AG09309 (cell line): ENCODE measurements around the gene OGA.

ENCODE experiments used
- DNase-seq: peaks from one replicate; pipeline ENCODE4 v3.0.0-alpha.2; 2010; ENCODE audit warnings: low read depth
- H3K4me3 ChIP-seq: 2 replicates; pipeline ENCODE4 v1.5.1; 2011; ENCODE audit warnings: mild to moderate bottlenecking, low read depth, low read length, moderate library complexity; ENCODE audit not compliant: control insufficient read depth
- CTCF ChIP-seq: IDR thresholded peaks from 2 replicates; pipeline ENCODE4 v1.5.1; 2011; ENCODE audit warnings: mild to moderate bottlenecking, low read depth, low read length, inconsistent platforms; ENCODE audit not compliant: insufficient read depth, control insufficient read depth; ENCODE audit errors: missing control alignments

The OGA gene

GRCh38 chr10:101851411-101852116 is 33.3 kb upstream of the OGA start:
- no peak for TF ChIP-seq CTCF
- no peak overlapping the region for H3K4me3 ChIP-seq
- no peak for DNase-seq

GRCh38 chr10:101850749-101851148 is 32.5 kb upstream of the OGA start:
- no peak for TF ChIP-seq CTCF
- no peak for DNase-seq
- H3K4me3 ChIP-seq: no peak overlapping the region

- no peak for DNase-seq
- H3K4me3 ChIP-seq: no peak overlapping the region
- TF ChIP-seq CTCF: no peak
Observed at GRCh38 chr10:101848894-101849351, 30.7 kb upstream of the OGA start.

GRCh38 chr10:101848408-101848807 is 30.2 kb upstream of the OGA start:
- no peak for DNase-seq
- no peak for TF ChIP-seq CTCF
- H3K4me3 ChIP-seq: no peak overlapping the region

- no peak for TF ChIP-seq CTCF
Observed at GRCh38 chr10:101845893-101846292, 27.6 kb upstream of the OGA start.

GRCh38 chr10:101843032-101844021 is 25.1 kb upstream of the OGA start, which contains the start of gene KCNIP2:
Gene KCNIP2 (minus strand): TSS chr10:101843800. CDS start chr10:101843568, 232 bp downstream.
- TF ChIP-seq CTCF: peak; percentile 36
- no peak for DNase-seq

More at GRCh38 chr10:101845893-101846292, 27.6 kb upstream of the OGA start:
- H3K4me3 ChIP-seq: no peak overlapping the region
- DNase-seq: no peak

More at GRCh38 chr10:101843032-101844021, 25.1 kb upstream of the OGA start, which contains the start of gene KCNIP2:
- H3K4me3 ChIP-seq: no peak within 1 kb of the TSS
